ENCODE data around the gene PPP1R9A. TPM values are rescaled to one million over a fixed set of nuclear protein-coding genes. Genes with fewer than 3 reads are reported as not detected.

PPP1R9A gene
- total RNA-seq, 1 experiment from 2014 or later: 15.6 TPM

DNA sequence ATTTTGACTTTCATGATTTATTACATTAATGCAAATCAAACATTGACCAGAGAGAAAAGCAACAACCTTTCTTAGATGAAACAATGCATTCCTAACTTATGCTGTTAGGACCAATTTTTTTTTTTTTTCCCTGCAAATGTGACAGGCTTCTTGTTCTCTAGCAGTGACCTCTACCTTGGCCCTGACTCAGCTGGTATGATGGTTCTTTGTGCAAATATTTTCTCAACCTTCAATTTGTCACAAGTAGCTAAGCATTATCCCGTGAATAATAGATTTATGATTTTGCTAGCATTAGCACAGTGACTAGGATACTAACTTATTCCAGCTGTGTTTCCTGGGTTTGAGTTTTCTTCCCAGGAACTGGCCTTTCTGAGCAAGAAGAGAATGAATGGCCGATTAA is 64.9 kb downstream of the PPP1R9A start:
- Histone ChIP-seq H3K36me3 (ENCODE audit: insufficient read depth, low read length, poor library complexity, severe bottlenecking) (no peaks in the 10 kb centered on the region), H3K9me3 (ENCODE audit: low read depth, low read length, poor library complexity, severe bottlenecking) (no peaks in the 10 kb centered on the region), H3K27ac (ENCODE audit: low read depth, low read length, poor library complexity, severe bottlenecking) (no peak overlapping the region), H3K4me3 (ENCODE audit: low read depth, low read length, poor library complexity, severe bottlenecking) (no peak overlapping the region), H3K27me3 (replicated peaks; ENCODE audit: insufficient read depth, low read depth, low read length, poor library complexity) (no peaks in the 10 kb centered on the region), H3K4me1 (ENCODE audit: insufficient read depth, low read length, poor library complexity, severe bottlenecking) (peaks cover 31% of the 10 kb centered on the region)
- intact Hi-C loops (cut with micrococcal nuclease; ENCODE audit: unreplicated experiment): no loop called here
- ChIA-PET CTCF (no interaction called here), POLR2A (ENCODE audit: low non-redundant PET) (no interaction called here)
- TF ChIP-seq EZH2 (IDR thresholded peaks at IDR 0.05; ENCODE audit: borderline replicate concordance, low read depth, low read length, poor library complexity, severe bottlenecking): no peak
- TF ChIP-seq, protein P1, sequence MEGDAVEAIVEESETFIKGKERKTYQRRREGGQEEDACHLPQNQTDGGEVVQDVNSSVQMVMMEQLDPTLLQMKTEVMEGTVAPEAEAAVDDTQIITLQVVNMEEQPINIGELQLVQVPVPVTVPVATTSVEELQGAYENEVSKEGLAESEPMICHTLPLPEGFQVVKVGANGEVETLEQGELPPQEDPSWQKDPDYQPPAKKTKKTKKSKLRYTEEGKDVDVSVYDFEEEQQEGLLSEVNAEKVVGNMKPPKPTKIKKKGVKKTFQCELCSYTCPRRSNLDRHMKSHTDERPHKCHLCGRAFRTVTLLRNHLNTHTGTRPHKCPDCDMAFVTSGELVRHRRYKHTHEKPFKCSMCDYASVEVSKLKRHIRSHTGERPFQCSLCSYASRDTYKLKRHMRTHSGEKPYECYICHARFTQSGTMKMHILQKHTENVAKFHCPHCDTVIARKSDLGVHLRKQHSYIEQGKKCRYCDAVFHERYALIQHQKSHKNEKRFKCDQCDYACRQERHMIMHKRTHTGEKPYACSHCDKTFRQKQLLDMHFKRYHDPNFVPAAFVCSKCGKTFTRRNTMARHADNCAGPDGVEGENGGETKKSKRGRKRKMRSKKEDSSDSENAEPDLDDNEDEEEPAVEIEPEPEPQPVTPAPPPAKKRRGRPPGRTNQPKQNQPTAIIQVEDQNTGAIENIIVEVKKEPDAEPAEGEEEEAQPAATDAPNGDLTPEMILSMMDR (conservative IDR thresholded peaks at IDR 0.05; ENCODE audit: low read depth, low read length): no peak
- BruUV-seq (replicated peaks): no TSS peak
- DNase-seq (ENCODE audit: low spot score): no peak

DNA sequence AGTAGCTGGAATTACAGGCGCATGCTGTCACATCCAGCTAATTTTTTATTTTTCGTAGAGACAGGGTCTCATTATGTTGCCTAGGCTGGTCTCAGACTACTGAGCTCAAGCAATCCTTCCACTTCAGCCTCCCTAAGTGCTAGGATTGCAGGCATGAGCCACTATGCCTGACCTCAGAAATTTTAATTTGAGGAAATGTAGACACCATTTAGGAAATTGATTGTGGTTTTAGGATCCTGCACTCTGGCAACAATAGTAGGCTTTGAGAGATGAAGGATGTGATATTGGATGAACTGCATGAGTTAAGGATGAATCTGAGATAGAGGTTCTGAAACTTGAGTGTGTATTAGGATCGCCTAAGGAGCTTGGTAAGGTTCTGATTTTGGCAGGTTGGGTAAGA is 66.5 kb downstream of the PPP1R9A start:
- POLR2A ChIA-PET (ENCODE audit: low non-redundant PET): no interaction called here
- Histone ChIP-seq H3K27ac (ENCODE audit: low read depth, low read length, poor library complexity, severe bottlenecking) (no peak overlapping the region), H3K4me1 (ENCODE audit: insufficient read depth, low read length, poor library complexity, severe bottlenecking) (peaks cover 31% of the 10 kb centered on the region), H3K9me3 (ENCODE audit: low read depth, low read length, poor library complexity, severe bottlenecking) (no peaks in the 10 kb centered on the region), H3K4me3 (ENCODE audit: low read depth, low read length, poor library complexity, severe bottlenecking) (no peak overlapping the region), H3K27me3 (replicated peaks; ENCODE audit: insufficient read depth, low read depth, low read length, poor library complexity) (no peaks in the 10 kb centered on the region), H3K36me3 (ENCODE audit: insufficient read depth, low read length, poor library complexity, severe bottlenecking) (no peaks in the 10 kb centered on the region)
- DNase-seq (ENCODE audit: low spot score): peak; percentile 21
- no TSS peak for BruUV-seq (replicated peaks)
- CTCF ChIA-PET: no interaction called here
- no peak for TF ChIP-seq EZH2 (IDR thresholded peaks at IDR 0.05; ENCODE audit: borderline replicate concordance, low read depth, low read length, poor library complexity, severe bottlenecking)
- TF ChIP-seq, protein P1 (conservative IDR thresholded peaks at IDR 0.05; ENCODE audit: low read depth, low read length): no peak
- intact Hi-C loops (cut with micrococcal nuclease; ENCODE audit: unreplicated experiment): no loop called here

GRCh38 chr7:94974423-94974822 is 67.0 kb downstream of the PPP1R9A start:
- intact Hi-C loops (cut with micrococcal nuclease; ENCODE audit: unreplicated experiment): no loop called here
- no peak for DNase-seq (ENCODE audit: low spot score)
- TF ChIP-seq, protein P1 (conservative IDR thresholded peaks at IDR 0.05; ENCODE audit: low read depth, low read length): no peak
- no peak for TF ChIP-seq EZH2 (IDR thresholded peaks at IDR 0.05; ENCODE audit: borderline replicate concordance, low read depth, low read length, poor library complexity, severe bottlenecking)
- peaks cover 31% of the 10 kb centered on the region for H3K4me1 ChIP-seq (ENCODE audit: insufficient read depth, low read length, poor library complexity, severe bottlenecking)
- H3K4me3 ChIP-seq (ENCODE audit: low read depth, low read length, poor library complexity, severe bottlenecking): no peak overlapping the region
- no peak overlapping the region for H3K27ac ChIP-seq (ENCODE audit: low read depth, low read length, poor library complexity, severe bottlenecking)
- no peaks in the 10 kb centered on the region for H3K36me3 ChIP-seq (ENCODE audit: insufficient read depth, low read length, poor library complexity, severe bottlenecking)
- POLR2A ChIA-PET (ENCODE audit: low non-redundant PET): no interaction called here
- no TSS peak for BruUV-seq (replicated peaks)
- no peaks in the 10 kb centered on the region for H3K9me3 ChIP-seq (ENCODE audit: low read depth, low read length, poor library complexity, severe bottlenecking)
- CTCF ChIA-PET: no interaction called here
- no peaks in the 10 kb centered on the region for H3K27me3 ChIP-seq (replicated peaks; ENCODE audit: insufficient read depth, low read depth, low read length, poor library complexity)
